ENCODE measurements around the gene ELSPBP1.

GRCh38 chr19:48041877-48042580 lies 47.6 kb downstream of the ELSPBP1 start:
- TF ChIP-seq, protein P1, sequence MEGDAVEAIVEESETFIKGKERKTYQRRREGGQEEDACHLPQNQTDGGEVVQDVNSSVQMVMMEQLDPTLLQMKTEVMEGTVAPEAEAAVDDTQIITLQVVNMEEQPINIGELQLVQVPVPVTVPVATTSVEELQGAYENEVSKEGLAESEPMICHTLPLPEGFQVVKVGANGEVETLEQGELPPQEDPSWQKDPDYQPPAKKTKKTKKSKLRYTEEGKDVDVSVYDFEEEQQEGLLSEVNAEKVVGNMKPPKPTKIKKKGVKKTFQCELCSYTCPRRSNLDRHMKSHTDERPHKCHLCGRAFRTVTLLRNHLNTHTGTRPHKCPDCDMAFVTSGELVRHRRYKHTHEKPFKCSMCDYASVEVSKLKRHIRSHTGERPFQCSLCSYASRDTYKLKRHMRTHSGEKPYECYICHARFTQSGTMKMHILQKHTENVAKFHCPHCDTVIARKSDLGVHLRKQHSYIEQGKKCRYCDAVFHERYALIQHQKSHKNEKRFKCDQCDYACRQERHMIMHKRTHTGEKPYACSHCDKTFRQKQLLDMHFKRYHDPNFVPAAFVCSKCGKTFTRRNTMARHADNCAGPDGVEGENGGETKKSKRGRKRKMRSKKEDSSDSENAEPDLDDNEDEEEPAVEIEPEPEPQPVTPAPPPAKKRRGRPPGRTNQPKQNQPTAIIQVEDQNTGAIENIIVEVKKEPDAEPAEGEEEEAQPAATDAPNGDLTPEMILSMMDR (IDR thresholded peaks at IDR 0.05), result no peak
- TF ChIP-seq POLR2AphosphoS5 (IDR thresholded peaks at IDR 0.05) (no peak), POLR2A (IDR thresholded peaks at IDR 0.05) (no peak)

Measured in upper lobe of left lung (tissue), 4 donors.